ENCODE data around the gene OXSM.

OXSM gene

GRCh38 chr3:25801786-25802185 is 11.9 kb downstream of the OXSM start:
- Histone ChIP-seq H4K20me1 (ENCODE audit: insufficient read depth, low read length) (no peaks in the 10 kb centered on the region), H3K79me2 (ENCODE audit: low read length) (no peaks in the 10 kb centered on the region), H3K4me3 (ENCODE audit: low read length) (no peak overlapping the region), H3K27ac (ENCODE audit: low read length) (no peak overlapping the region), H3K9me3 (ENCODE audit: insufficient read depth, low read length) (no peaks in the 10 kb centered on the region), H3K4me2 (ENCODE audit: low read length) (no peak overlapping the region), H3K9ac (ENCODE audit: low read length) (no peak overlapping the region), H2AFZ (ENCODE audit: low read depth, low read length) (no peak overlapping the region), H3K4me1 (ENCODE audit: low read length) (peaks cover 5% of the 10 kb centered on the region), H3K36me3 (replicated peaks; ENCODE audit: low read depth, low read length) (no peaks in the 10 kb centered on the region), H3K27me3 (ENCODE audit: low read depth, low read length) (no peaks in the 10 kb centered on the region)
- TF ChIP-seq EZH2phosphoT487 (IDR thresholded peaks at IDR 0.05; ENCODE audit: low read depth): no peak
- TF ChIP-seq CTCF (IDR thresholded peaks at IDR 0.05; ENCODE audit: low read depth, low read length): no peak

GRCh38 chr3:25803833-25804232 is 13.9 kb downstream of the OXSM start:
- Histone ChIP-seq H3K9me3 (ENCODE audit: insufficient read depth, low read length) (no peaks in the 10 kb centered on the region), H3K4me3 (ENCODE audit: low read length) (no peak overlapping the region), H3K4me1 (ENCODE audit: low read length) (peaks cover 5% of the 10 kb centered on the region), H3K27me3 (ENCODE audit: low read depth, low read length) (no peaks in the 10 kb centered on the region), H2AFZ (ENCODE audit: low read depth, low read length) (no peak overlapping the region), H3K36me3 (replicated peaks; ENCODE audit: low read depth, low read length) (no peaks in the 10 kb centered on the region), H4K20me1 (ENCODE audit: insufficient read depth, low read length) (no peaks in the 10 kb centered on the region), H3K4me2 (ENCODE audit: low read length) (no peak overlapping the region), H3K27ac (ENCODE audit: low read length) (no peak overlapping the region), H3K9ac (ENCODE audit: low read length) (no peak overlapping the region), H3K79me2 (ENCODE audit: low read length) (no peaks in the 10 kb centered on the region)
- TF ChIP-seq EZH2phosphoT487 (IDR thresholded peaks at IDR 0.05; ENCODE audit: low read depth) (no peak), CTCF (IDR thresholded peaks at IDR 0.05; ENCODE audit: low read depth, low read length) (no peak)

GRCh38 chr3:25804676-25805075 is 14.8 kb downstream of the OXSM start:
- H3K4me3 ChIP-seq (ENCODE audit: low read length): no peak overlapping the region
- H3K27me3 ChIP-seq (ENCODE audit: low read depth, low read length): no peaks in the 10 kb centered on the region
- H2AFZ ChIP-seq (ENCODE audit: low read depth, low read length): no peak overlapping the region
- peaks cover 5% of the 10 kb centered on the region for H3K4me1 ChIP-seq (ENCODE audit: low read length)
- H4K20me1 ChIP-seq (ENCODE audit: insufficient read depth, low read length): no peaks in the 10 kb centered on the region
- H3K9ac ChIP-seq (ENCODE audit: low read length): no peak overlapping the region
- no peaks in the 10 kb centered on the region for H3K36me3 ChIP-seq (replicated peaks; ENCODE audit: low read depth, low read length)
- H3K79me2 ChIP-seq (ENCODE audit: low read length): no peaks in the 10 kb centered on the region
- TF ChIP-seq CTCF (IDR thresholded peaks at IDR 0.05; ENCODE audit: low read depth, low read length): no peak
- TF ChIP-seq EZH2phosphoT487 (IDR thresholded peaks at IDR 0.05; ENCODE audit: low read depth): no peak
- no peak overlapping the region for H3K27ac ChIP-seq (ENCODE audit: low read length)
- no peak overlapping the region for H3K4me2 ChIP-seq (ENCODE audit: low read length)
- no peaks in the 10 kb centered on the region for H3K9me3 ChIP-seq (ENCODE audit: insufficient read depth, low read length)

GRCh38 chr3:25812644-25813043 is 22.8 kb downstream of the OXSM start:
- Histone ChIP-seq H3K4me2 (ENCODE audit: low read length) (no peak overlapping the region), H3K79me2 (ENCODE audit: low read length) (no peaks in the 10 kb centered on the region), H3K36me3 (replicated peaks; ENCODE audit: low read depth, low read length) (no peaks in the 10 kb centered on the region), H3K9me3 (ENCODE audit: insufficient read depth, low read length) (no peaks in the 10 kb centered on the region), H3K4me3 (ENCODE audit: low read length) (no peak overlapping the region), H2AFZ (ENCODE audit: low read depth, low read length) (no peak overlapping the region), H3K9ac (ENCODE audit: low read length) (no peak overlapping the region), H4K20me1 (ENCODE audit: insufficient read depth, low read length) (no peaks in the 10 kb centered on the region), H3K27ac (ENCODE audit: low read length) (no peak overlapping the region), H3K27me3 (ENCODE audit: low read depth, low read length) (0 out of 2 replicates have a peak, but pooled peaks cover 5% of the 10 kb centered on the region), H3K4me1 (ENCODE audit: low read length) (peaks cover 8% of the 10 kb centered on the region)
- TF ChIP-seq CTCF (IDR thresholded peaks at IDR 0.05; ENCODE audit: low read depth, low read length): no peak

Data from OCI-LY3 (cell line).